Mesenchymal stem cell (in vitro differentiated cells and primary cell): Measurements from ENCODE around the gene DPH1.

Experiments used
- DNase-seq: peaks from one replicate; pipeline ENCODE4 v3.0.0-alpha.2; 2013
- H2AFZ ChIP-seq: one replicate; pipeline ENCODE4 v1.6.1; 2013; ENCODE audit warnings: low read depth, mild to moderate bottlenecking, control low read depth, inconsistent platforms, low read length, moderate library complexity
- H2AK5ac ChIP-seq: 2 replicates; pipeline ENCODE4 v1.6.1; 2013; ENCODE audit warnings: low read length, moderate library complexity, mild to moderate bottlenecking, inconsistent platforms; ENCODE audit not compliant: severe bottlenecking
- H2BK120ac ChIP-seq: one replicate; pipeline ENCODE4 v1.6.1; 2013; ENCODE audit warnings: low read depth, mild to moderate bottlenecking, inconsistent platforms, low read length, moderate library complexity
- H2BK12ac ChIP-seq, 2 experiments: one replicate each; pipeline ENCODE4 v1.6.1; 2013; ENCODE audit warnings: inconsistent platforms in 2 of 2, low read length in 2 of 2, mild to moderate bottlenecking in 2 of 2, moderate library complexity in 2 of 2, control low read depth in 1 of 2
- H2BK15ac ChIP-seq: one replicate; pipeline ENCODE4 v1.6.1; 2013; ENCODE audit warnings: mild to moderate bottlenecking, low read depth, inconsistent platforms; ENCODE audit not compliant: poor library complexity, severe bottlenecking
- H2BK5ac ChIP-seq: 2 replicates; pipeline ENCODE4 v1.6.1; 2013; ENCODE audit warnings: low read depth, mild to moderate bottlenecking, low read length, control low read depth, inconsistent platforms; ENCODE audit not compliant: poor library complexity, severe bottlenecking
- H3K14ac ChIP-seq, 2 experiments: one replicate each; pipeline ENCODE4 v1.6.1; 2013; ENCODE audit warnings: inconsistent platforms in 2 of 2, low read length in 2 of 2, control low read depth in 1 of 2, mild to moderate bottlenecking in 1 of 2, moderate library complexity in 1 of 2
- H3K18ac ChIP-seq, 2 experiments: one replicate each; pipeline ENCODE4 v1.6.1; 2013; ENCODE audit warnings: inconsistent platforms in 2 of 2, low read length in 2 of 2, control low read depth in 1 of 2, low read depth in 1 of 2, mild to moderate bottlenecking in 1 of 2
- H3K23ac ChIP-seq, 2 experiments: one replicate each; pipeline ENCODE4 v1.6.1; 2013; ENCODE audit warnings: inconsistent platforms in 2 of 2, low read length in 2 of 2, mild to moderate bottlenecking in 2 of 2, moderate library complexity in 2 of 2, control low read depth in 1 of 2
- H3K27ac ChIP-seq: 2 replicates; pipeline ENCODE4 v1.5.1; 2013; ENCODE audit warnings: mild to moderate bottlenecking, moderate library complexity, low read length, control low read depth, inconsistent platforms; ENCODE audit not compliant: poor library complexity, severe bottlenecking
- H3K27me3 ChIP-seq, 2 experiments: 2 replicates each; pipeline versions ENCODE4 v1.6.1 to v1.7.0; 2013; ENCODE audit warnings: low read length in 2 of 2, mild to moderate bottlenecking in 2 of 2, moderate library complexity in 2 of 2, control low read depth in 1 of 2, inconsistent platforms in 1 of 2; ENCODE audit not compliant: control insufficient read depth in 1 of 2, insufficient read depth in 1 of 2
- H3K36me3 ChIP-seq, 2 experiments: 2 replicates each; pipeline versions ENCODE4 v1.6.1 to v1.7.0; 2013; ENCODE audit warnings: low read length in 2 of 2, control low read depth in 1 of 2, inconsistent platforms in 1 of 2, low read depth in 1 of 2, mild to moderate bottlenecking in 1 of 2; ENCODE audit not compliant: insufficient read depth in 2 of 2, control insufficient read depth in 1 of 2
- H3K4ac ChIP-seq, 2 experiments: one replicate each; pipeline ENCODE4 v1.6.1; 2013; ENCODE audit warnings: inconsistent platforms in 2 of 2, low read length in 2 of 2, mild to moderate bottlenecking in 2 of 2, moderate library complexity in 2 of 2, control low read depth in 1 of 2, low read depth in 1 of 2
- H3K4me1 ChIP-seq: 2 replicates; pipeline ENCODE4 v1.6.1; 2013; ENCODE audit warnings: low read depth, low read length, control low read depth; ENCODE audit not compliant: control insufficient read depth, insufficient read depth
- H3K4me2 ChIP-seq: 2 replicates; pipeline ENCODE4 v1.6.1; 2013; ENCODE audit warnings: low read length, mild to moderate bottlenecking, inconsistent platforms; ENCODE audit not compliant: poor library complexity, severe bottlenecking
- H3K4me3 ChIP-seq, 2 experiments: 2 replicates each; pipeline versions ENCODE4 v1.5.1 to v1.7.0; 2013; ENCODE audit warnings: low read length in 2 of 2, mild to moderate bottlenecking in 2 of 2, control low read depth in 1 of 2, low read depth in 1 of 2; ENCODE audit not compliant: insufficient read depth in 1 of 2
- H3K79me1 ChIP-seq: replicated peaks from 2 replicates; pipeline ENCODE4 v1.6.1; 2013; ENCODE audit warnings: mild to moderate bottlenecking, control low read depth, low read length, inconsistent platforms; ENCODE audit not compliant: poor library complexity, severe bottlenecking
- H3K9ac ChIP-seq: 2 replicates; pipeline ENCODE4 v1.7.0; 2013; ENCODE audit warnings: mild to moderate bottlenecking, low read length, moderate library complexity
- H3K9me3 ChIP-seq: 2 replicates; pipeline ENCODE4 v1.7.0; 2013; ENCODE audit warnings: mild to moderate bottlenecking, low read length; ENCODE audit not compliant: control insufficient read depth
- H4K8ac ChIP-seq: one replicate; pipeline ENCODE4 v1.6.1; 2013; ENCODE audit warnings: inconsistent platforms, mild to moderate bottlenecking, low read length, moderate library complexity
- H4K91ac ChIP-seq: one replicate; pipeline ENCODE4 v1.6.1; 2013; ENCODE audit warnings: mild to moderate bottlenecking, low read length, inconsistent platforms
- WGBS: methylation state at CpG from one replicate; pipeline ENCODE4 v1.1.7; 2013; ENCODE audit warnings: mixed read lengths; 5-methylcytosine and 5-hydroxymethylcytosine counted together

DPH1 gene

GRCh38 chr17:2064980-2065785 is 35.2 kb downstream of the DPH1 start:
- Histone ChIP-seq H3K36me3 (peaks cover 46 to 54% of the 10 kb centered on the region in 2 experiments), H3K4me2 (no peak overlapping the region), H3K9me3 (no peaks in the 10 kb centered on the region), H3K27ac (peak overlapping the region; percentile 93), H4K8ac (peak overlapping the region; percentile 41), H2BK5ac (no peak overlapping the region), H3K4me3 (no peak overlapping the region), H3K4me1 (peaks cover 73% of the 10 kb centered on the region), H3K9ac (peak overlapping the region; percentile 93), H2AFZ (no peak overlapping the region), H3K23ac (no peak overlapping the region), H3K27me3 (no peaks in the 10 kb centered on the region), H3K79me1 (peaks cover 14% of the 10 kb centered on the region), H3K14ac (peak overlapping the region in 1 of 2 experiments; percentile 76), H2AK5ac (peak overlapping the region; percentile 54), H4K91ac (peak overlapping the region; percentile 60), H2BK120ac (no peak overlapping the region), H2BK15ac (peak overlapping the region; percentile 92), H3K4ac (peak overlapping the region; percentile 42 to 47), H3K18ac (peak overlapping the region; percentile 35 to 76), H2BK12ac (peak overlapping the region; percentile 14 to 42)
- DNase-seq = peak; percentile 68
- 88% methylated on average over 23 of the region's 24 CpGs for WGBS

- peak overlapping the region in 1 of 2 experiments; percentile 48 for H3K4ac ChIP-seq
- peaks cover 77% of the 10 kb centered on the region for H3K4me1 ChIP-seq
- 85% methylated on average over 10 of the region's 10 CpGs for WGBS
- H2BK120ac ChIP-seq = peak overlapping the region; percentile 24
- no peaks in the 10 kb centered on the region for H3K27me3 ChIP-seq
- peak overlapping the region; percentile 67 for H4K91ac ChIP-seq
- peak overlapping the region; percentile 93 for H3K27ac ChIP-seq
- H2BK15ac ChIP-seq = no peak overlapping the region
- peak overlapping the region; percentile 66 for H3K9ac ChIP-seq
- no peak overlapping the region for H2AFZ ChIP-seq
- peak overlapping the region in 1 of 2 experiments; percentile 28 for H3K4me3 ChIP-seq
- H4K8ac ChIP-seq = peak overlapping the region; percentile 85
- DNase-seq = no peak
- H3K9me3 ChIP-seq = no peaks in the 10 kb centered on the region
- H2BK12ac ChIP-seq = peak overlapping the region; percentile 12 to 77
- no peak overlapping the region for H3K4me2 ChIP-seq
- peak overlapping the region in 1 of 2 experiments; percentile 22 for H3K14ac ChIP-seq
- H3K79me1 ChIP-seq = peaks cover 19% of the 10 kb centered on the region
- H3K23ac ChIP-seq = no peak overlapping the region
- peak overlapping the region; percentile 54 for H2AK5ac ChIP-seq
- H3K18ac ChIP-seq = peak overlapping the region in 1 of 2 experiments; percentile 75
- H2BK5ac ChIP-seq = no peak overlapping the region
- peaks cover 46 to 54% of the 10 kb centered on the region in 2 experiments for H3K36me3 ChIP-seq
Measured at GRCh38 chr17:2065949-2066400, 36.0 kb downstream of the DPH1 start.

GRCh38 chr17:2067048-2067561 is 37.2 kb downstream of the DPH1 start:
- Histone ChIP-seq H3K79me1 (peaks cover 19% of the 10 kb centered on the region), H3K9ac (peak overlapping the region; percentile 66)

DNA sequence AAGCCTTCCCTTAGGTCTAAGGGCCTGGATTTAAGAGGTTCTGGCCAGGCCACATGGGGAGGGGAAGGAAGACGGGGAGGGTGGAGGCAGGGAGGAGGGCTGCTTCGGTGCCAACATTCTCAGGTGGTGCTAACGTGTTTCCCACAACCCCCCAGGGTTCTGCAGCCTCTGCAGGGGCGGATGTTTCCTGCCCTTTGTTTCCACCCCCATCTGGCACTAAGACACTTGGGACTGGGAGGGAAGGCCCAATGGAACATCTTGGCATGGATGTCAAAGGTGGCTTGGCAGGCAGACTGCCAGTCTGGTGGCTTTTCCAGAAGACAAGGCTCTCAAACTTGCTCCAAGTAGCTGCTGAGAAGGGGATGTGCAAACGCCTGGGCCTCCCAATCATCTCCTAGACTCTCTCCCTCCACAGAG is 37.7 kb downstream of the DPH1 start:
- Histone ChIP-seq H3K79me1 (peaks cover 19% of the 10 kb centered on the region), H3K4me3 (no peak overlapping the region), H3K4me2 (no peak overlapping the region), H2BK12ac (peak overlapping the region; percentile 51 to 88), H3K23ac (peak overlapping the region in 1 of 2 experiments; percentile 18), H3K4me1 (peaks cover 78% of the 10 kb centered on the region), H3K14ac (peak overlapping the region in 1 of 2 experiments; percentile 20), H2AFZ (no peak overlapping the region), H3K36me3 (peaks cover 49 to 60% of the 10 kb centered on the region in 2 experiments), H2BK5ac (peak overlapping the region; percentile 70), H3K18ac (peak overlapping the region; percentile 79 to 86), H3K4ac (peak overlapping the region; percentile 75 to 80), H4K8ac (peak overlapping the region; percentile 62), H3K9me3 (no peaks in the 10 kb centered on the region), H2AK5ac (peak overlapping the region; percentile 61), H3K27ac (peak overlapping the region; percentile 93), H3K9ac (peak overlapping the region; percentile 66), H2BK15ac (peak overlapping the region; percentile 73), H4K91ac (peak overlapping the region; percentile 83), H2BK120ac (peak overlapping the region; percentile 39), H3K27me3 (no peaks in the 10 kb centered on the region)
- DNase-seq = no peak
- 89% methylated on average over 4 of the region's 5 CpGs for WGBS

More at GRCh38 chr17:2067048-2067561, 37.2 kb downstream of the DPH1 start:
- Histone ChIP-seq H3K4me1 (peaks cover 80% of the 10 kb centered on the region), H2BK12ac (peak overlapping the region; percentile 56 to 88), H3K23ac (peak overlapping the region in 1 of 2 experiments; percentile 18), H3K9me3 (no peaks in the 10 kb centered on the region), H3K36me3 (peaks cover 49 to 56% of the 10 kb centered on the region in 2 experiments), H2BK120ac (peak overlapping the region; percentile 1), H3K4me2 (no peak overlapping the region), H2BK5ac (peak overlapping the region; percentile 39), H2BK15ac (peak overlapping the region; percentile 68), H3K4ac (peak overlapping the region; percentile 75 to 80), H4K91ac (peak overlapping the region; percentile 74), H3K14ac (no peak overlapping the region), H3K27ac (peak overlapping the region; percentile 93), H2AFZ (no peak overlapping the region), H4K8ac (peak overlapping the region; percentile 50), H3K18ac (peak overlapping the region; percentile 79 to 86), H2AK5ac (peak overlapping the region; percentile 61), H3K27me3 (no peaks in the 10 kb centered on the region), H3K4me3 (no peak overlapping the region)
- peak; percentile 48 for DNase-seq
- WGBS = 85% methylated on average over 14 of the region's 14 CpGs
